Immature natural killer cell (primary cell): ENCODE measurements around the gene TMEM185A. TPM values are rescaled to one million over a fixed set of nuclear protein-coding genes. Genes with fewer than 3 reads are reported as not detected.
"Not testable (repeated sequence)": the region's sequence is repeated elsewhere in the genome, so short reads cannot be mapped to it uniquely, and the experiment has no call there.

ENCODE experiments used
- DNase-seq, 3 donors: peaks; one replicate each; pipeline ENCODE4 v3.0.0; 2022; ENCODE audit warnings: mixed read lengths in 1 of 3
- H3K27ac Mint-ChIP-seq, 6 donors: one replicate each; pipeline ENCODE4 v1.8.0; 2020; ENCODE audit warnings: mixed read lengths in 6 of 6, mild to moderate bottlenecking in 5 of 6, inconsistent platforms in 4 of 6, moderate library complexity in 3 of 6
- H3K27me3 Mint-ChIP-seq, 3 donors: one replicate each; pipeline ENCODE4 v1.8.0; 2020 to 2021; ENCODE audit warnings: low read depth in 3 of 3, mild to moderate bottlenecking in 3 of 3, mixed read lengths in 3 of 3, moderate library complexity in 3 of 3, inconsistent platforms in 1 of 3
- H3K36me3 Mint-ChIP-seq, 3 donors: one replicate each; pipeline ENCODE4 v1.8.0; 2020; ENCODE audit warnings: mixed read lengths in 3 of 3, inconsistent platforms in 2 of 3, mild to moderate bottlenecking in 2 of 3
- H3K4me1 Mint-ChIP-seq, 2 donors: one replicate each; pipeline ENCODE4 v1.8.0; 2020; ENCODE audit warnings: inconsistent platforms in 2 of 2, mild to moderate bottlenecking in 2 of 2, mixed read lengths in 2 of 2, moderate library complexity in 1 of 2
- H3K4me3 Mint-ChIP-seq, 5 donors: one replicate each; pipeline ENCODE4 v1.8.0; 2020; ENCODE audit warnings: mild to moderate bottlenecking in 5 of 5, mixed read lengths in 5 of 5, inconsistent platforms in 3 of 5, moderate library complexity in 3 of 5
- H3K9me3 Mint-ChIP-seq, 6 donors: one replicate each; pipeline ENCODE4 v1.8.0; 2020; ENCODE audit warnings: mild to moderate bottlenecking in 6 of 6, mixed read lengths in 6 of 6, inconsistent platforms in 4 of 6, moderate library complexity in 3 of 6
- polyA plus RNA-seq, 3 donors: library from polyadenylated mRNA; unstranded; fragments of 300-500 nt; fragmentation: Illumina TruSeq; gene quantifications; one replicate each; pipeline ENCODE4 v1.2.3, GENCODE V29; 2021

TMEM185A gene
- polyA plus RNA-seq, 3 donors from 2014 or later: 24.3 to 40.8 (median 27.3) TPM

DNA sequence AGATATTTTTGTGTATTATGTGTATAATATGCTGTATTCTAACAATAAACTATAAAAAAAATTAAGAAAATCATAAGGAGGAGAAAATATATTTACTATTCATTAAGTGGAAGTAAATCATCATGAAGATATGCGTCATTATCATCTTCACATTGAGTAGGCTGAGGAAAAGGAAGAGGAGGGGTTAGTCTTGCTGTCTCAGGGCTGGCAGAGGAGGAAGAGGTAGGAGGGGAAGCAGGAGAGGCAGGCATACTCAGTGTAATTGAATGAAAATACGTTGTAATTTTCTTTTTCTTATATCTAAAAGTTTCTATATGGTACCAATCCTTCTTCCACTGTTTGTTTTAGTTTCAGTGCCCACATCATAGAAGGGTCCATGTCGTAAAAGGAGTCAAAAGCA is 9.8 kb upstream of the TMEM185A start:
- peaks cover 0 to 7% (median 5%) of the 10 kb centered on the region in 3 donors for H3K27me3 Mint-ChIP-seq
- DNase-seq: no peak
- no peak overlapping the region for H3K4me3 Mint-ChIP-seq
- no peak overlapping the region for H3K27ac Mint-ChIP-seq
- H3K9me3 Mint-ChIP-seq: peaks cover 0 to 3% (median 0%) of the 10 kb centered on the region in 6 donors
- H3K4me1 Mint-ChIP-seq: no peaks in the 10 kb centered on the region
- H3K36me3 Mint-ChIP-seq: no peaks in the 10 kb centered on the region

DNA sequence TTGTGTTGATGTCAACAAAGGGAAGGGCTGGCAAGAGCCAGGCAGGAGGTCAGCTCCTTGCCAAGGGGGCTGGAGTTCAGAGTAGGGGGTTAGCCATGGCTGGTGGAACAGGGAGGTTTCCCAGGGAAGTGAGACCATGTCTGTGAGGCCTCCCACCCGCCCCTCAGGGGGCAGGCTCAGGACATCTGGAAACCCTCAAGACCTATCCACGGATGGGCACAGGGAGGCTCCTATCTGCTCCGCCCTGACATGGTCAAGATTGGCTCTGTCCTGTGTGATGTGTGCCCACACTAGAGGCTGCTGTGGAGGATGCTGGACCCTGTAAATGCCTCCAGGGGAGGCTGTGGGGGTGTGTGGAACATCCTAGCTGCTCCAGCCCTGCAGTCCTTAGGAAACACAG is 8.0 kb upstream of the TMEM185A start:
- Mint-ChIP-seq H3K27ac (no peak overlapping the region), H3K4me1 (no peaks in the 10 kb centered on the region), H3K9me3 (peaks cover 0 to 5% (median 0%) of the 10 kb centered on the region in 6 donors), H3K4me3 (no peak overlapping the region), H3K36me3 (no peaks in the 10 kb centered on the region), H3K27me3 (peaks cover 0 to 9% (median 2%) of the 10 kb centered on the region in 3 donors)
- DNase-seq: no peak

DNA sequence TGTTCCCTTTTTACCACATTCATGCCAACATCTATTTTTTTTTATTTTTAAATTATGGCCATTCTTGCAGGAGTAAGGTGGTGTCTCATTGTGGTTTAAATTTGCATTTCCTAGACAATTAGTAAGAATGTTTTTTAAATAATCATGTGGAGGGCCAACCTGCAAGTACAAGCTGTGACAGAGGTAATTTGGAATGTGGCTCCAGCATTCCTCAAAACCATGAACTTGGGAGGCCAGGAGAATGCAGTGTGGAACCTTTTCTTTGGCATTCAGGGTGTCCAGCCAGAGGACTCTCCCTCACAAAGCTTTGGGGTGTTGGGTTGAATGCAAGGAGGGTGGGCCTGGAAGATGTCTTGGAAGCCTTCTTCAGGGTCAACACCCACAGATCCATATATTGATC is 7.3 kb upstream of the TMEM185A start:
- H3K4me1 Mint-ChIP-seq: no peaks in the 10 kb centered on the region
- peaks cover 0 to 9% (median 2%) of the 10 kb centered on the region in 3 donors for H3K27me3 Mint-ChIP-seq
- no peak for DNase-seq
- no peaks in the 10 kb centered on the region for H3K36me3 Mint-ChIP-seq
- no peak overlapping the region for H3K27ac Mint-ChIP-seq
- H3K9me3 Mint-ChIP-seq: peaks cover 0 to 5% (median 0%) of the 10 kb centered on the region in 6 donors
- H3K4me3 Mint-ChIP-seq: no peak overlapping the region

DNA sequence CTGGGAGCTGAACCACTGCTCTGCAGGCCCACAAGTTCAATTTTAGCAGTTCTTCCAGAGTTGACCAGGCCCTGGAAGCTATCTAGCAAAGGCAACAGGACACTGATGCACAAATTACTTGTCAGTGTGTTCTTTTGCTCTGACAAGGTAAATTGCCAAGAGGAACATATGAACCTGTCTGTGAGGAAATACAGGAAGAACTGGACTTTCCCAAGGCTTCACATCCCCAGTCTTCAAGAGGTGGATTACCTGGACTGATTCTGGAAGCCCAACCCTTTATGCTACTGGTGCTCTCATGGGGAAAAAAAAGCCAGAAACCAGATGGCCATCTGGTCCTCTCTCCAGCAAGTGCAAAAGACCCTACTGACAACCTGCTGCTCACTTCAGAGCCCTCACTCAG is 1.9 kb upstream of the TMEM185A start:
- Mint-ChIP-seq H3K4me3 (no peak overlapping the region), H3K9me3 (peaks cover 0 to 2% (median 0%) of the 10 kb centered on the region in 6 donors), H3K36me3 (no peaks in the 10 kb centered on the region), H3K27ac (no peak overlapping the region), H3K4me1 (peaks cover 22 to 31% of the 10 kb centered on the region in 2 donors), H3K27me3 (peaks cover 6 to 16% (median 12%) of the 10 kb centered on the region in 3 donors)
- DNase-seq: no peak

DNA sequence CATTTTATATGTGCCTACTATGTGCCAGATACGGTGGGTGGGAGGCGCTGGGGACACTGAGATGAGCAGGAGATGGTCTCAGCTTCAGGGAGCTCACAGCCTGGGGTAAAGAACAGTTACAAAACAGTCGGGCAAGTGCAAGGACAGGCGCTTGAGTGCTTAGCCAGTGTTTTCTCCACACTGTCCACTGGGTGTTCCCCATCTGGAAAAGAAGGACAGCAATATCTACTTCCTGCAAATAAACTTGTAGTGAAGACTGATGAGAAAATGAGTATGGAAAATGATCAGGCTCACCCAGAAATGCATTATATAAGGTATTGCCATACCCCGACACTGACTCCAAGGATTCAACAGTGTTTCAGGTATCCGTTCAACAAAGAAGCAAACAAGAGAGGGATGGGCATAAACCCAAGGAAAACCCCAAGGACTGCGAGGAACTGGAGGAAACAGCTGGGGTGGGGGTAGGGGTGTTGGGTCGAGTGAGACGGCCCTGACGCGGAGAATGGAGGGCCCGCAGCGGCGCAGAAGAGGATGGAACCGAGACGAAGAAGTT is 835 bp downstream of the TMEM185A start:
- H3K27ac Mint-ChIP-seq: peak overlapping the region; percentile 60 to 84 (median 79)
- H3K36me3 Mint-ChIP-seq: no peaks in the 10 kb centered on the region
- no peak for DNase-seq
- H3K4me3 Mint-ChIP-seq: peak overlapping the region; percentile 87 to 92 (median 89)
- peaks cover 4 to 13% (median 12%) of the 10 kb centered on the region in 3 donors for H3K27me3 Mint-ChIP-seq
- peaks cover 26 to 39% of the 10 kb centered on the region in 2 donors for H3K4me1 Mint-ChIP-seq
- peaks cover 0 to 2% (median 0%) of the 10 kb centered on the region in 6 donors for H3K9me3 Mint-ChIP-seq

DNA sequence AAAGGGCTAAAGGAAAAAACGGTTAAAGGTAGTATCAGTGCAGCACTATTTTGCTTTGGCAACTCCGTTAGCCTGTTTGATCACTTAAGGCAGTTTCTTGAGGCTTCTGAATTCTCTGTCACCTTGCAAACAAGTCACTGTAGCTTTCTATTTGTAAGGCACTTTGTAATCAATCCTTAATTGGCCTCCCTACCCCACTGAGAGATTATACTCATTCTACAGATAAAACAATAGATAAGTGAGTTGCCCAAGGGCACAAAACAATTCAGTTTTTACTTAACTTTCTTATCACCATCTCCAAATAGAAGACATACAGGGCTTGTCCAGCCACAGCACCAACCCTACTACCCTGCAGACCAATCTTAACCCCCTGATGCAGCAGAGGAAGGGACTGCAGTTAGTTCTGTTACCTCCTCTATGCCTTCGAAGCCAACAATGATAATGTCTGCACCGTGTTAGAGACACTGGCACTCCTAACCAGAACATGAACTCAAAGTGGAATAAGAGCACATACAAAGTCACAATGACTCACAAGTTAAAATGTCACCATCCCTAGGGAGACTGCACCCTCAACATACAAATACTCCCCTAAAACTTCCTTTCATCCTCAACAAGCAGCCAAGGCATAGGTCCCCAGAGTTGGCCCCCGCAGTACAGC is 1.7 kb downstream of the TMEM185A start:
- H3K27ac Mint-ChIP-seq: peak overlapping the region in 2 of 6 donors; percentile 0 to 22

DNA sequence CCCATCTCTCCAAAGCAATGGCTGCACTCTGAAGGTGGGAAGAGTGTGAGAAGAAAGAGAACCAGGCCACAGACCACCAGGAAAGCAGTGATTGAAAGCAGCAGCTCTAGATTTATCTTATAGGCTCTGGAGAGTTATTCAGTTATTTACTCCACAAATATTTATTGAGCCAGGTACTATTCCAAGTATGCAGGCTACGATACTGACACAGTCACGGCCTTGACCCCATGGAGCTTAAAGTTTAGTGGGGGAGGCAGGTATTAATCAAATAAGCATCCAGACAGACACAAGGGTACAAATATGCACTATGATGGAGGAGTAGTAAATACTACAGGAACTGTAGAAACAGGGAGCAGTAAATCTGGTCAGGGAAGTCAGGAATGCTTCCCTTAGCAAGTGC is 2.8 kb downstream of the TMEM185A start:
- no peaks in the 10 kb centered on the region for H3K36me3 Mint-ChIP-seq
- peaks cover 4 to 12% (median 10%) of the 10 kb centered on the region in 3 donors for H3K27me3 Mint-ChIP-seq
- H3K9me3 Mint-ChIP-seq: no peaks in the 10 kb centered on the region
- H3K27ac Mint-ChIP-seq: peak overlapping the region in 1 of 6 donors; percentile 54
- peaks cover 29 to 45% of the 10 kb centered on the region in 2 donors for H3K4me1 Mint-ChIP-seq
- no peak overlapping the region for H3K4me3 Mint-ChIP-seq
- DNase-seq: no peak

More for the DNA sequence above, 1.7 kb downstream of the TMEM185A start:
- Mint-ChIP-seq H3K9me3 (no peaks in the 10 kb centered on the region), H3K27me3 (peaks cover 4 to 12% (median 10%) of the 10 kb centered on the region in 3 donors), H3K36me3 (no peaks in the 10 kb centered on the region), H3K4me3 (peak overlapping the region; percentile 87 to 92 (median 89)), H3K4me1 (peaks cover 26 to 45% of the 10 kb centered on the region in 2 donors)
- DNase-seq: no peak

DNA sequence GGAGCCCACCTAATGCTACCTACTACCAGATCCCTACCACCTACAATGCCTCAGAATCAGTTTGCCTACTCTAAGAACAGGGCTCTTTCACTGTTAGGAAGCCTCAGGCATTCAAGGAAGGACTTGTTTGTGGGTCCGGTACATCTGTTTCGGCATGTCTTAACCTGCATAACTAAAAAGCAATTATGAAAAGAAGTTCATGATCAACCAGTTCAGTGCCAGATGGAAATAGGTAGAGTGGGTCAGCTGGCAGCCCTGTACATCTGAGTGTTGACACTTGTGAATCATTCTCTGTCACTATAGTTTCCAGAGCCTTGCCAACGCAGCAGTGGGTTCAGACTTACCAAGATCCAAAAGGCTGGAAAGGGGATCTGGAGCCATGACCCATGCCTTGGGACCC is 3.3 kb downstream of the TMEM185A start:
- H3K4me1 Mint-ChIP-seq: peaks cover 29 to 45% of the 10 kb centered on the region in 2 donors
- no peak overlapping the region for H3K4me3 Mint-ChIP-seq
- H3K9me3 Mint-ChIP-seq: no peaks in the 10 kb centered on the region

DNA sequence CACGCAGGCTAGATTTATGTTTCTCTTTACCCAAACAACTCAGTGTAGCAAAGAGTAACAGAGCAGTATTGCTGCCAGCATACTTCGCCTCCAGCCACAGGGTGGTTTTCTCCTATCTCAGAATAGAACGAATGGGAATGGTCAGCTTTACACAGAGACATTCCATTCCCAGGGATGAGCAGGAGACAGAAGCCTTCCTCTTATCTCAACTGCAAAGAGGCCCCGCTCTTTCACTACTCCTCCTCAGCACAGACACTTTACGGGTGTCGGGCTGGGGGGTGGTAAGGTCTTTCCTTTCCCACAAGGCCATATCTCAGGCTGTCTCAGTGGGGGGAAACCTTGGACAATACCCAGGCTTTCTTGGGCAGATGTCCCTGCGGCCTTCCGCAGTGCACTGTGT is 4.8 kb downstream of the TMEM185A start:
- peaks cover 23 to 39% of the 10 kb centered on the region in 2 donors for H3K4me1 Mint-ChIP-seq
- H3K4me3 Mint-ChIP-seq, H3K36me3 Mint-ChIP-seq, DNase-seq, H3K27ac Mint-ChIP-seq, H3K27me3 Mint-ChIP-seq, H3K9me3 Mint-ChIP-seq: not testable (repeated sequence)

More for the DNA sequence above, 3.3 kb downstream of the TMEM185A start:
- Mint-ChIP-seq H3K36me3 (no peaks in the 10 kb centered on the region), H3K27me3 (peaks cover 4 to 12% (median 10%) of the 10 kb centered on the region in 3 donors), H3K27ac (no peak overlapping the region)
- no peak for DNase-seq

DNA sequence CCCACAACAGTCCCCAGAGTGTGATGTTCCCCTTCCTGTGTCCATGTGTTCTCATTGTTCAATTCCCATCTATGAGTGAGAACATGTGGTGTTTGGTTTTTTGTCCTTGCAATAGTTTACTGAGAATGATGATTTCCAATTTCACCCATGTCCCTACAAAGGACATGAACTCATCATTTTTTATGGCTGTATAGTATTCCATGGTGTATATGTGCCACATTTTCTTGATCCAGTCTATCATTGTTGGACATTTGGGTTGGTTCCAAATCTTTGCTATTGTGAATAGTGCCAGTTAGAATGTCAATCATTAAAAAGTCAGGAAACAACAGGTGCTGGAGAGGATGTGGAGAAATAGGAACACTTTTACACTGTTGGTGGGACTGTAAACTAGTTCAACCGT is 11.9 kb downstream of the TMEM185A start:
- not testable (repeated sequence) for H3K4me3 Mint-ChIP-seq, H3K9me3 Mint-ChIP-seq, DNase-seq, H3K27ac Mint-ChIP-seq, H3K4me1 Mint-ChIP-seq, H3K36me3 Mint-ChIP-seq, H3K27me3 Mint-ChIP-seq

DNA sequence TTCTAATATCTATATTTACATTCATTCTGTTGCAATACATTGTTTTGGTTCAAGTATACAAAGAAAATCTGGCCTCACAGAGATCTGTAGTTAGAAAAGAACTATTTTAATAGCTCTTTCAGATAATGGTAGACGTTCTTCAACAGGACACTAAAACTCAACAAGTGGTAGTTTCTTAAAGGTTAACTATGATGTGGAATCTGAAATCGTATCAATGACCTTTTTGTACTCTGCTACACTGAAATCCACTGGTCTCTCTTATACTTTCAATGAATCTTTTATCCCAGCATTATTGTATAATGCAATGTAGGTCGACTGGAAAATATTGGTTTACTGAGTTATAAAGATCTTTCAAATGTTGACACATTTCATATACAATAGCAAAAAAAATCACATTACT is 12.7 kb downstream of the TMEM185A start:
- peaks cover 1 to 6% of the 10 kb centered on the region in 2 donors for H3K4me1 Mint-ChIP-seq
- peaks cover 0 to 2% (median 0%) of the 10 kb centered on the region in 3 donors for H3K27me3 Mint-ChIP-seq
- H3K36me3 Mint-ChIP-seq: no peaks in the 10 kb centered on the region
- no peak for DNase-seq
- no peaks in the 10 kb centered on the region for H3K9me3 Mint-ChIP-seq
- H3K4me3 Mint-ChIP-seq: no peak overlapping the region
- H3K27ac Mint-ChIP-seq: no peak overlapping the region

DNA sequence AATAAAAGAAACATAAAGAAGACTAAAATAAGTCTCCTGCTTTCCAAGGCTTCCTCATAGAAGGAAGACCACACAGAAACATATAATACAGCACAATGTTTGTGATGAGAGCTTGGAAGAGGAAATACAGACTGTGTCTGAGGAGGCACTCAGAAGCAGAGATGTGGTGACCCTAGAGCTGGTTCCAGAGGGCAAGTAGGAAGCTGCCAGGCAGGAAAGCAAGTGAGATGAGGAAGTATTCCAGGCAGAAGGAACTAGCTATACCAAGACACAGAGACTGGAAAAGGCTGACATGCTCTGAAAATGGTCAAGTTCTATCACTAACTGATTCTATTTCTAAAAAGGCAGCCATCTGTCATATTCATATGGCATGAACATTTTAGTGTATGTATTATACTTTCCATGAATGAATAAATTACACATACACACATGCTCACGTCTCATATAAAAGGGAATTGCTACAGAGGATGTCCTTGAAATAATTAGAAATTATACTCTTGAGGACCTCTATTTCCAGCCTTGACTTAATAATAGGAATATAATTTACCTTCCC is 19.9 kb downstream of the TMEM185A start:
- DNase-seq: no peak
- H3K9me3 Mint-ChIP-seq: no peaks in the 10 kb centered on the region
- no peaks in the 10 kb centered on the region for H3K36me3 Mint-ChIP-seq
- H3K4me3 Mint-ChIP-seq: no peak overlapping the region
- H3K27ac Mint-ChIP-seq: peak overlapping the region in 1 of 6 donors; percentile 8
- H3K27me3 Mint-ChIP-seq: peaks cover 0 to 2% (median 0%) of the 10 kb centered on the region in 3 donors
- peaks cover 1 to 19% of the 10 kb centered on the region in 2 donors for H3K4me1 Mint-ChIP-seq

DNA sequence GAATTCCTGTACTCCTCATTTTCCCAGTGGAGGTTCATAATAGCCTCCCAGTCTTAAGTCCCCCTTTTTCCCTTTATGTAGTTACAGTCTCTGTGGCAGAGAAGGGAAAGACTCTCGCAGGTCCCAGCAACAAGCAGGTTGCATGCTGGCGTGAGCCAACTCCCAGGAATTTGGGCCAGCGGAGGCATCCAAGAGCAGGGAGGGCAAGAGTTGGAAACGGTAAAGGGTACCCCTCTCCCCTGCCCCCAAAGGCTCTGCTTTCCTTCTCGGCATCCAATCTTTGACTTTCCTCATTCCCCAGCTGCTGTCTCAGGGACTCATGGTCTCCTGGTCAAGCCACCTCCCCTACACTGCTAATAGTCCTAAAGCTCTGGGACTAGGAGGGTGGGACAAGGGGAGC is 21.1 kb downstream of the TMEM185A start:
- no peaks in the 10 kb centered on the region for H3K27me3 Mint-ChIP-seq
- peaks cover 0 to 3% (median 0%) of the 10 kb centered on the region in 3 donors for H3K36me3 Mint-ChIP-seq
- H3K27ac Mint-ChIP-seq: no peak overlapping the region
- H3K9me3 Mint-ChIP-seq: no peaks in the 10 kb centered on the region
- no peak for DNase-seq
- no peak overlapping the region for H3K4me3 Mint-ChIP-seq
- H3K4me1 Mint-ChIP-seq: peaks cover 1 to 13% of the 10 kb centered on the region in 2 donors

DNA sequence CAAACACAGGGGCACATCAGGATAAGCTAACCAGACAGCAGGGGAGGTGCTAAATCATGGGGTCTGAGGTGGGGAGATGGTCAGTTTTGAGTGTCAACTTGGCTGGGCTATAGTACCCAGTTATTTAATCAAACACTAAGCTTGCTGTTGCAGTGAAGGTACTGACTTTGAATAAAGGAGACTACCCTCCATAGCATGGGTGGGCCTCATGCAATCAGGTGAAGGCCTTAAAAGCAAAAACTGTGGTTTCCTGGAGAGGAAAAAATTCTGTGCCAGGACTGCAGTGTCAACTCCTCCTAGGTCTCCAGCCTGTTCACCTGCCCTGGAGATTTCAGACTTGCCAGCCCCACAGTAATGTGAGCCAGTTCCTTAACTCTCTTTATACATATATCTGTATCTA is 23.9 kb downstream of the TMEM185A start:
- Mint-ChIP-seq H3K27me3 (peaks cover 0 to 2% (median 0%) of the 10 kb centered on the region in 3 donors), H3K4me3 (no peak overlapping the region), H3K27ac (no peak overlapping the region), H3K36me3 (peaks cover 0 to 3% (median 0%) of the 10 kb centered on the region in 3 donors), H3K9me3 (no peaks in the 10 kb centered on the region), H3K4me1 (peaks cover 0 to 8% of the 10 kb centered on the region in 2 donors)
- no peak for DNase-seq
